Erythroblast (primary cell): ENCODE results near the gene RELN.

Experiments used
- GATA1 ChIP-seq: IDR thresholded peaks from 2 replicates; pipeline ENCODE4 v1.6.1; 2011; ENCODE audit warnings: low read depth, mild to moderate bottlenecking, control low read depth, low read length, moderate library complexity
- POLR2A ChIP-seq: IDR thresholded peaks from 2 replicates; pipeline ENCODE4 v1.6.1; 2011; ENCODE audit warnings: mild to moderate bottlenecking, low read length

GRCh38 chr7:103887853-103888602 is 101.4 kb downstream of the RELN start:
- TF ChIP-seq POLR2A = no peak
- no peak for TF ChIP-seq GATA1
